MM.1S (cell line): Measurements from ENCODE around the gene SCART1.

Experiments used
- DNase-seq: peaks from one replicate; pipeline ENCODE4 v3.0.0-alpha.2; 2015
- H2AFZ ChIP-seq: fragments of 300-600 bp; sonication (generic); 2 replicates; pipeline ENCODE4 v1.6.0; 2016; ENCODE audit warnings: antibody characterized with exemption, low read length
- H3F3A ChIP-seq: fragments of 300-600 bp; sonication (generic); 2 replicates; pipeline ENCODE4 v1.6.1; 2016; ENCODE audit warnings: mild to moderate bottlenecking, antibody characterized with exemption, low read length, moderate library complexity, mixed read lengths; ENCODE audit not compliant: insufficient read depth
- H3K27ac ChIP-seq: fragments of 300-600 bp; sonication (generic); 2 replicates; pipeline ENCODE4 v1.5.1; 2016; ENCODE audit warnings: mild to moderate bottlenecking, low read length
- H3K27me3 ChIP-seq: fragments of 300-600 bp; sonication (generic); replicated peaks from 2 replicates; pipeline ENCODE4 v1.6.0; 2016; ENCODE audit warnings: low read length; ENCODE audit not compliant: insufficient read depth
- H3K36me3 ChIP-seq: fragments of 300-600 bp; sonication (generic); replicated peaks from 2 replicates; pipeline ENCODE4 v1.6.1; 2016; ENCODE audit warnings: mild to moderate bottlenecking, low read length, mixed read lengths; ENCODE audit not compliant: insufficient read depth
- H3K4me1 ChIP-seq: fragments of 300-600 bp; sonication (generic); 2 replicates; pipeline ENCODE4 v1.6.1; 2016; ENCODE audit warnings: low read length, mixed read lengths
- H3K4me2 ChIP-seq: fragments of 300-600 bp; sonication (generic); 2 replicates; pipeline ENCODE4 v1.6.0; 2016; ENCODE audit warnings: low read depth, low read length
- H3K4me3 ChIP-seq: fragments of 300-600 bp; sonication (generic); 2 replicates; pipeline ENCODE4 v1.5.1; 2016; ENCODE audit warnings: low read length, mixed read lengths
- H3K79me2 ChIP-seq: fragments of 300-600 bp; sonication (generic); 2 replicates; pipeline ENCODE4 v1.6.1; 2016; ENCODE audit warnings: mixed run types, low read length, mixed read lengths
- H3K9ac ChIP-seq: fragments of 300-600 bp; sonication (generic); 2 replicates; pipeline ENCODE4 v1.6.1; 2016; ENCODE audit warnings: low read length, mixed read lengths
- H3K9me2 ChIP-seq: fragments of 300-600 bp; sonication (generic); replicated peaks from 2 replicates; pipeline ENCODE4 v1.6.1; 2016; ENCODE audit warnings: mild to moderate bottlenecking, low read length, mixed read lengths; ENCODE audit not compliant: insufficient read depth
- H3K9me3 ChIP-seq: fragments of 300-600 bp; sonication (generic); replicated peaks from 2 replicates; pipeline ENCODE4 v1.6.1; 2016; ENCODE audit warnings: mild to moderate bottlenecking, low read length, mixed read lengths; ENCODE audit not compliant: insufficient read depth
- H4K20me1 ChIP-seq: fragments of 300-600 bp; sonication (generic); 2 replicates; pipeline ENCODE4 v1.6.1; 2016; ENCODE audit warnings: mild to moderate bottlenecking, low read length, moderate library complexity, mixed read lengths; ENCODE audit not compliant: insufficient read depth
- EZH2 ChIP-seq: fragments of 300-600 bp; sonication (generic); optimal IDR thresholded peaks from 2 replicates; pipeline ENCODE3; 2017; ENCODE audit warnings: low read depth, mild to moderate bottlenecking, antibody characterized with exemption, low read length, mixed read lengths
- EZH2phosphoT487 ChIP-seq: fragments of 300-600 bp; sonication (generic); IDR thresholded peaks from 2 replicates; pipeline ENCODE4 v1.6.1; 2018; ENCODE audit warnings: antibody characterized with exemption, low read length
- TF ChIP-seq, protein P1 (sequence below): fragments of 300-600 bp; sonication (generic); IDR thresholded peaks from 2 replicates; pipeline ENCODE4 v1.5.1; 2016; ENCODE audit warnings: antibody characterized with exemption, low read length, mixed read lengths

SCART1 gene

DNA sequence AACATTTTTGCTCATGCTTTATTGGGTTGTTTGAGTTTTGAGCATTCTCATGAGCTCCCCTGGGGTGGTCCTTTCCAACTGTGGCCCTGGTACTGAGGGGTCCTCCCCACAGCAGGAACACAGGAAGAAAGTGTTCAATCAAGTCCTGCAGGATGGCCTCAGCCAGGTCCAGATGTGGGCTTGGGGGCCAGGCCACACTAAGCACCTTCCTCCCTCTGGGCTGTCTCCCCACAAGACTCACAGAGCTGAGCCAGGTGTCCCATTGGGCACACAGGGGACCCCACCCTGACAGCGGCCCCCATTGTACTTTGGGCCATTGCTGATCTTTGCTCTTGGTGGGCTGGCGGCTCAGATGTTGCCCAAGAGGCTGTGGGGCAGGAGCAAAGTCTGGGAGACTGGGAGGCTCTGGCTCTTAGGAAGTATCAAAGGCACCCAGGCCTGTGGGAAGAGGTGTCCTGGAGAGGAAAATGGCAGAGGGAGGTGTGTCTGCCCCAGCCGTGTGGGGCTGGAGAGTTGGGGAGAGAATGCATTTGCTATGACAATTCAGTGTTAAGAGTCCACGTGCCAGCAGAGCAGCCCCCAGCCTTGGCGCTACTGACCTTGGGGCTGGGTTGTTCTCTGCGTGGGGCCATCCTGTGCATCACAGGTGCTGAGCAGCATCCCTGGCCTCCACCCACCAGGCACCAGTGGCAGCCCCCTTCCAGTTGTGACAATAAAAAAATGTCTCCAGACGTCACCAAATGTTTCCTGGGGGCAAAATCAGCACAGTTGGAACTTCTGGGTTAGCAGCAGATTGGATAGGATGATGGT is 17.8 kb downstream of the SCART1 start:
- Histone ChIP-seq H3K36me3 (no peaks in the 10 kb centered on the region), H4K20me1 (no peaks in the 10 kb centered on the region), H3K27ac (no peak overlapping the region), H3K9ac (no peak overlapping the region), H3K27me3 (no peaks in the 10 kb centered on the region), H3K4me2 (no peak overlapping the region), H3K79me2 (no peaks in the 10 kb centered on the region), H2AFZ (no peak overlapping the region), H3K4me1 (no peaks in the 10 kb centered on the region), H3K4me3 (no peak overlapping the region), H3F3A (no peaks in the 10 kb centered on the region), H3K9me3 (no peaks in the 10 kb centered on the region), H3K9me2 (no peaks in the 10 kb centered on the region)
- TF ChIP-seq EZH2 (no peak), EZH2phosphoT487 (no peak)
- DNase-seq: no peak

DNA sequence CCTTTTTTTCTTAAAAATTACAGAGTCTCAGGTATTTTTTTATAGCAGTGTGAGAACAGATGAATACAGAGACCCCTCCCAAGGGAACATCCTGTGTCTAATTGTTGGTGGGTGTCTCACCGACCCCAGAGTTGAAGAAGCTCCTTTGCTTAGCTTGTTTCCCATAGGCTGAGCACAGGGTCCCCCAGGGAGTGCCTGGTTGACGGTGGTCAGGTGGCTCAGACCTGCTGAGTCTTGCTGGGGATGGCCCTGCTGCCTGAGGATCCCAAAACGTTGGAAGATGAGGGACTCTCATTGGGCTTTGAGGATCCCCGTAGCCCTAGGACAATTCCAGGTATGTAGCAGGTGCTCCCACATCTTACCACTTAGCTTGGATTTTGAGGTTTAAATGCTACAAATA is 19.5 kb downstream of the SCART1 start:
- H4K20me1 ChIP-seq: no peaks in the 10 kb centered on the region
- H3K4me2 ChIP-seq: no peak overlapping the region
- no peak for DNase-seq
- no peaks in the 10 kb centered on the region for H3K36me3 ChIP-seq
- H3K27me3 ChIP-seq: no peaks in the 10 kb centered on the region
- no peaks in the 10 kb centered on the region for H3K9me2 ChIP-seq
- no peaks in the 10 kb centered on the region for H3K4me1 ChIP-seq
- no peak overlapping the region for H3K4me3 ChIP-seq
- TF ChIP-seq EZH2 (no peak), EZH2phosphoT487 (no peak)
- TF ChIP-seq, protein P1, sequence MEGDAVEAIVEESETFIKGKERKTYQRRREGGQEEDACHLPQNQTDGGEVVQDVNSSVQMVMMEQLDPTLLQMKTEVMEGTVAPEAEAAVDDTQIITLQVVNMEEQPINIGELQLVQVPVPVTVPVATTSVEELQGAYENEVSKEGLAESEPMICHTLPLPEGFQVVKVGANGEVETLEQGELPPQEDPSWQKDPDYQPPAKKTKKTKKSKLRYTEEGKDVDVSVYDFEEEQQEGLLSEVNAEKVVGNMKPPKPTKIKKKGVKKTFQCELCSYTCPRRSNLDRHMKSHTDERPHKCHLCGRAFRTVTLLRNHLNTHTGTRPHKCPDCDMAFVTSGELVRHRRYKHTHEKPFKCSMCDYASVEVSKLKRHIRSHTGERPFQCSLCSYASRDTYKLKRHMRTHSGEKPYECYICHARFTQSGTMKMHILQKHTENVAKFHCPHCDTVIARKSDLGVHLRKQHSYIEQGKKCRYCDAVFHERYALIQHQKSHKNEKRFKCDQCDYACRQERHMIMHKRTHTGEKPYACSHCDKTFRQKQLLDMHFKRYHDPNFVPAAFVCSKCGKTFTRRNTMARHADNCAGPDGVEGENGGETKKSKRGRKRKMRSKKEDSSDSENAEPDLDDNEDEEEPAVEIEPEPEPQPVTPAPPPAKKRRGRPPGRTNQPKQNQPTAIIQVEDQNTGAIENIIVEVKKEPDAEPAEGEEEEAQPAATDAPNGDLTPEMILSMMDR: no peak
- no peak overlapping the region for H3K27ac ChIP-seq
- no peaks in the 10 kb centered on the region for H3K9me3 ChIP-seq
- H3F3A ChIP-seq: no peaks in the 10 kb centered on the region
- no peaks in the 10 kb centered on the region for H3K79me2 ChIP-seq
- H3K9ac ChIP-seq: no peak overlapping the region
- H2AFZ ChIP-seq: no peak overlapping the region

DNA sequence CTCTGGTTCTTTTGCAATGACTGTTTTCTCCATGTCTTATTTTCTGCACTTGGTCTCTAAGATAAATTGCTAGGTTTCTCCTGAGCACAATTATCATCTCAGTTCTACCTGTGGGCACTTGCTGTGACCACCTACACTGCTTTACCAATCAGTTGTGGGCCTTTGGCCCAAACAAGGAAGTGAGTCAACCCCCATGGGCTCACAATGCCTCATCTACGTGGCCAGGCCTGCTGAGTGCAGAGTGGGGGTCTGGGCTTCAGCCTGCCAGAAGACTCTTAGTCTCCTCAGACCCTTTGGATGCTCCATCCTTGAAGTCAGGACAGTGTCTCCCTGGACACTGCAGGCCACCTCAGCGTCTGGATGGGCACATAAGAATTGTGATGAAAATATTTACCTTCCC is 20.3 kb downstream of the SCART1 start:
- no peaks in the 10 kb centered on the region for H3K27me3 ChIP-seq
- no peaks in the 10 kb centered on the region for H4K20me1 ChIP-seq
- no peaks in the 10 kb centered on the region for H3F3A ChIP-seq
- H2AFZ ChIP-seq: no peak overlapping the region
- no peaks in the 10 kb centered on the region for H3K4me1 ChIP-seq
- no peak overlapping the region for H3K9ac ChIP-seq
- H3K4me3 ChIP-seq: no peak overlapping the region
- no peak for TF ChIP-seq EZH2
- TF ChIP-seq, protein P1: no peak
- TF ChIP-seq EZH2phosphoT487: no peak
- DNase-seq: no peak
- H3K9me2 ChIP-seq: no peaks in the 10 kb centered on the region
- H3K27ac ChIP-seq: no peak overlapping the region
- no peaks in the 10 kb centered on the region for H3K9me3 ChIP-seq
- H3K4me2 ChIP-seq: no peak overlapping the region
- H3K79me2 ChIP-seq: no peaks in the 10 kb centered on the region
- H3K36me3 ChIP-seq: no peaks in the 10 kb centered on the region
